HG03571 (cell line): ENCODE measurements around the gene NXN.
"Not testable (repeated sequence)": the region's sequence is repeated elsewhere in the genome, so short reads cannot be mapped to it uniquely, and the experiment has no call there.

Source experiments
- ATAC-seq: cut with Tn5 transposase; IDR thresholded peaks from one replicate; pipeline ENCODE4 v1.9.1; 2021; ENCODE audit not compliant: unreplicated experiment

The NXN gene

GRCh38 chr17:804541-805435 lies 174.8 kb downstream of the NXN start:
- no peak for ATAC-seq

GRCh38 chr17:802901-803881 lies 176.4 kb downstream of the NXN start:
- no peak for ATAC-seq

DNA sequence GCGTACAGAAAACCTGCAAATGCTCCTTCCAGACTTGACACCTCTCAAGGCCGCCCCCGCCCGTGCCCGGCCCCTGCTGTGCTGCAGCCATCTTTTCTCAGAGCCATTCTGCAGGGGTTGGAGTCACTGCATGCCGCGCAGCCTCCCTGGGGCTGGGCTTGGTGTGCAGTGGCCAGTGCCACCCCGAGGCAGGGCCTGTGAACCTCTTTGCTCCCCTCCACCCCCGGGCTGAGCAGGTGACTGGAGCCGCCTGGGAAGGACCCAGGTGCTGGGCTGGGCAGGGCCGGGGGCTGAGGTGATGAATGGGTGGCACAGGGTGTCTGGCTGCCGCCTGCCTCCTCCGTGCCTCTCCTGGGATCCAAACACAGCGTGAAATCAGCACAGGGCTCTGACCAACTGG lies 177.1 kb downstream of the NXN start:
- ATAC-seq: no peak

DNA sequence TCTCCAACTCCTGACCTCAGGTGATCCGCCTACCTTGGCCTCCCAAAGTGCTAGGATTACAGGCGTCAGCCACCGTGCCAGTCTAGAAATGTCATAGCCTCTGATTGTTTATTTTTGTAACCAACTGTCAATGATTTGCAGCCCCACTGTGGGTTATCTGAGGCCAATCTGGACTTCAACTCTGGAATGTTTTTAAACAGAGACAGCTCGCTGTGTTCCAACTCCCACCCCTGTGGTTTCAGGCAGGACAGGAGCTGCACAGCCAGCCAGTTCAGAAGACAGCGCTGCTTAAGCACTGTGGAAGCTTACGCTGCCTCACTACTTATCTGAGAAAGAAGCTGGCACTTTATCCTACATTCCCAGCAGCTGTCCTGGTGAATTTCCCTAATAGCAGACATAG lies 177.9 kb downstream of the NXN start:
- ATAC-seq: no peak

- no peak for ATAC-seq
Observed at GRCh38 chr17:800446-801242, 178.9 kb downstream of the NXN start.

GRCh38 chr17:799261-799660 lies 180.3 kb downstream of the NXN start:
- ATAC-seq: no peak

GRCh38 chr17:798246-798645 lies 181.3 kb downstream of the NXN start:
- no peak for ATAC-seq

GRCh38 chr17:797236-797840 lies 182.2 kb downstream of the NXN start:
- no peak for ATAC-seq

DNA sequence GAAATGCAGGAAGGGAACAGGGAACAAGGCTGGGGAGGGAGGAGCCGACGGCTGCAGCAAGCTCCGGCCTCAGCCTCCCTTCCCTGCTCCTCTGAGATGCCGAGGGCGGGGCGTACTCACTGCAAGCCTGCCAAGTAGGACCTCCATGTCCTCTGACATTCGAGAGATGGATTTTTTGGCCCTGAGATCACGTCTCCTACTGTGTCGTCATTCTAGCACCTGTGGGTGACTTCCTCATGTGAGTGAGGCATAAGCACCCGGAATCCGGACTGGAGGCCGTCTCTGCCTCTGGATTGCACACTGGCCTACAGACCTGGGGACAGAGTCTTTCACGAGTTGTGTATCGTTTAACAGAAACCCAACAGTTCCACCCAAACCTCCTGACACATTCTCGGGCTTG lies 183.0 kb downstream of the NXN start:
- no peak for ATAC-seq

DNA sequence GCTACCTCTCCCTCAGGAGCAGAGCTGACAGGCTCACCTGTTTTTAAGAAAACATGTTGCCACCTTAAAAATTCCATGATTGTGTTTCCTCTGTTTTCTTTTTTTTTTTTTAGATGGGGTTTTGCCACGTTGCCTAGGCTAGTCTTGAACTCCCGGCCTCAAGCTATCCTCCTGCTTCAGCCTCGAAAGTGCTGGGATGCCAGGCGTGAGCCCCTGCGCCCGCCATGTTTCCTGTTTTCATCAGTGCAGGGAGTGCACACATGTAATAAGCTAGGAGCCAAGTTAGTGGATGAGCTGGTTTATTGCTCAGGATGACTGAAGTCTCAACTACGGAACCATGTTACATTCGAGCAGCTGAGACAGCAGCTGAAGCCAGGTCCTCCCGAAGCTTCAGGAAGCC lies 183.9 kb downstream of the NXN start:
- ATAC-seq: no peak

- ATAC-seq: no peak
Observed at GRCh38 chr17:795276-795675, 184.3 kb downstream of the NXN start.

DNA sequence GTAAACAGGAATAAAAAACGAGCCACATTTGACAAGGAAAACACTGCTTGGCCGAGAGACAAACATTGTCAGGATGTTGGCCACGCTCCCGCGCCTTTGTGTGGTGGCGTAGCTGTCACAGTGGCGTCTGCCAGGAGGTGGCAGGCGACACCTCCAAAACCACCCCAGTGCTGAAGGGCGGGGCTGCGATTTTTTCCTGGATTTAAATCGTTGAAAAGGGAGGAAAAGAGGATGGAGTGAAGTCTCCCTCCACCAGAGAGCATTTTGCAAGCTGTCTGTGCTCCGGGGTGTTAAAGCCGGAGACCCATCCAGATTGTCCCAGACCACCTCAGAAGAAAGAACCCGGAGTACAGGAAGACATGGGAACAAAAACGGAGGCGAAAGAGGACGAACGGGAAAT lies 184.7 kb downstream of the NXN start:
- no peak for ATAC-seq

DNA sequence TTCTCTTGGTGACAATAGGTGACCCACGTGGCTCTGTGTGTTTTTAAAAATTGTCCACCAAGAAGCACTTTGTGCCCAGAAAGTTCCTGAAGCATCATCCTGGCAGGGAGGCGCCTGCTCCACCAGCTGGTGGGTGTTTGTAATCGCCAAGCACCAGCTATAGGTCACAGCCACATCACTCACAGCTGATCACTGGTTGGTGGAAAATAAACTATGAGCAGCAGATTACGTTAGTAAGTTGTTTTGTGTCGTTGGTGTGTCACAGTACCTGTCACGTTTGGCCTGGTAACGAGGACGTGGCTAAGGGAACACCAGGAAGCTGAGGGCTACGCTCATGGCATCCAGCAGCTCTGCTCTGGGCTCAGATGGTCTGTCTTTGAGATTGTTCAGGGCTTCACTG lies 187.3 kb downstream of the NXN start:
- no peak for ATAC-seq

DNA sequence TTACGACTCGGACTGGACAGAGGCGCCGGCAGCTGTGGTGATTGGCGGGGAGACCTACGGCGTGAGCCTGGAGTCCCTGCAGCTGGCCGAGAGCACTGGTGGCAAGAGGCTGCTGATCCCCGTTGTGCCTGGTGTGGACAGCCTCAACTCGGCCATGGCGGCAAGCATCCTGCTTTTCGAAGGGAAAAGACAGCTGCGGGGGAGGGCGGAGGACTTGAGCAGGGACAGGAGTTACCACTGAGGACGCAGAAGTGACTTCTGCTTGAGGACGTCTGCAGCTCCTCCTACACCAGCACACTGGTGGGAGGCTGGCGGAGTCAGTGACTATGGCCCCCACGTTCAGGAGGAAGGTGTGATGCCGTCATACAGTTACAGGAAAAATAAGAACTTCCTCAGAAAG lies 187.7 kb downstream of the NXN start:
- ATAC-seq: no peak

- ATAC-seq: not testable (repeated sequence)
Observed at GRCh38 chr17:790874-791247, 188.7 kb downstream of the NXN start.

DNA sequence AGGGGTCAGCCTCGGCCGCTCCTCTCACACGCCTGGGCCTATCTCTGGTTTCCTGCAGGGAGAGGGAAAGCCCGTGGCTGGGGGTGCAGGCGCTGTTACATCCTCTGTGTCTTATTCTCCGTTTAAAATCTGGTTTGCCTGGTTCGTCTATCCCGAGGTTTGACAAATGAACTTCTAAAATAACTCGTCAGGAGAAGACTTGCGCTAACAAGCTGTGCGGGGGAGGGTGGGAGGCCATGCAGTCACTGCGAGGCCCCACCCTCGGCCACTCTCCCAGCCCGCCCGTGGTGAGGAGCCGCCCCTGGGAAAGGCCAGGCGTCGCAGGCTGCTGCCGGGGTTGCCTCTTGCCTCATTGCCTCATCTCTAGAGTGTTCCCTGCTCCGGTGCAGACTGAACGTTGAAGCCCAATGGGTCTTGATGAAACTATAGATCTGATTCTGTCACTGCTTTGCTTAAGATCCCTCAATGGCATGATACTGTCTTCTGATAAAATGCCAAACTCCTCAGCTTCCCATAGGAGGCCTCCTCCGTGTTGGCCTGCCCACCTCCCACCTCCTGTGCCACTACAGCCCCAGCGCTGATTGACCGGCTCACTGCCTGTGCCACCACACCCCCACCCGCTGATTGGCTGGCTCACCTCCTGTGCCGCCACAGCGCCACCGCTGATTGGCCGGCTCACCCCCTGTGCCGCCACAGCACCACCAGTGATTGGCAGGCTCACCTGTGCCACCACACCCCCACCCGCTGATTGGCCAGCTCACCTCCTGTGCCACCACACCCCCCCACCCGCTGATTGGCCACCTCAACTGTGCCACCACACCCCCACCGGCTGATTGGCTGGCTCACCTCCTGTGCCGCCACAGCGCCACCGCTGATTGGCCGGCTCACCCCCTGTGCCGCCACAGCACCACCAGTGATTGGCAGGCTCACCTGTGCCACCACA lies 189.4 kb downstream of the NXN start:
- not testable (repeated sequence) for ATAC-seq

GRCh38 chr17:789160-789840 lies 190.3 kb downstream of the NXN start:
- ATAC-seq: no peak

- ATAC-seq: no peak
Observed at GRCh38 chr17:788551-788950, 191.0 kb downstream of the NXN start.

DNA sequence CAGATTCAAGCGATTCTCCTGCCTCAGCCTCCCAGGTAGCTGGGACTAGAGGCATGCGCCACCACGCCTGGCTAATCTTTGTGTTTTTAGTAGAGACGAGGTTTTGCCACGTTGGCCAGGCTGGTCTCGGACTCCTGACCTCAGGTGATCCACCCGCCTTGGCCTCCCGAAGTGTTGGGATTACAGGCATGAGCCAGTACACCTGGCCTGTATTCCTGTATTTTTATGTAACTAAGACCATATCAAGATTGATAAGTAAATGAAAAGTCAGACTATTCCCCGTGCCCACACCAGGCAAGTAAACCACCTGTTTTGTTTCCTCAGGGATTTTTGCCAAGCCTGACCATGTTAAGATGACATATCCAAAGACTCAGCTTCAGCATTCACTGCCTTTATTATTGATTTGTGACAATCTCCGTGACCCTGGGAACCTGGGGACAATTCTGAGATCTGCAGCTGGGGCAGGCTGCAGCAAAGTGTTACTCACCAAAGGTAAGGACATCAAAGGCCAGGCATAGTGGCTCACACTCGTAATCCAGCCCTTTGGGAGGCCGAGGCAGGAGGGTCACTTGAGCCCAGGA lies 191.8 kb downstream of the NXN start:
- no peak for ATAC-seq
